Measurements from ENCODE around the gene EPHB2.

The EPHB2 gene

GRCh38 chr1:22761821-22762220, 51.2 kb downstream of the EPHB2 start:
- Histone ChIP-seq H3K9me3 (ENCODE audit: severe bottlenecking) (no peaks in the 10 kb centered on the region), H3K36me3 (no peaks in the 10 kb centered on the region), H3K27ac (no peak overlapping the region), H3K4me3 (ENCODE audit: low read depth, low read length) (no peak overlapping the region), H3K27me3 (ENCODE audit: insufficient read depth, low read depth, severe bottlenecking) (no peaks in the 10 kb centered on the region)
- no peak for DNase-seq
- no peak for TF ChIP-seq CTCF (IDR thresholded peaks at IDR 0.05; ENCODE audit: low read depth, low read length)

GRCh38 chr1:22763487-22764200, 53.0 kb downstream of the EPHB2 start:
- Histone ChIP-seq H3K9me3 (ENCODE audit: severe bottlenecking) (no peaks in the 10 kb centered on the region), H3K4me3 (ENCODE audit: low read depth, low read length) (no peak overlapping the region), H3K27ac (no peak overlapping the region), H3K27me3 (ENCODE audit: insufficient read depth, low read depth, severe bottlenecking) (no peaks in the 10 kb centered on the region), H3K36me3 (no peaks in the 10 kb centered on the region)
- TF ChIP-seq CTCF (IDR thresholded peaks at IDR 0.05; ENCODE audit: low read depth, low read length) = no peak
- DNase-seq = peak; percentile 84

- Histone ChIP-seq H3K4me3 (ENCODE audit: low read depth, low read length) (no peak overlapping the region), H3K27me3 (ENCODE audit: insufficient read depth, low read depth, severe bottlenecking) (no peaks in the 10 kb centered on the region), H3K27ac (no peak overlapping the region), H3K36me3 (no peaks in the 10 kb centered on the region), H3K9me3 (ENCODE audit: severe bottlenecking) (no peaks in the 10 kb centered on the region)
- DNase-seq = no peak
- TF ChIP-seq CTCF (IDR thresholded peaks at IDR 0.05; ENCODE audit: low read depth, low read length) = no peak
These were observed 57.2 kb downstream of the EPHB2 start for GRCh38 chr1:22767852-22768251.

GRCh38 chr1:22769932-22770331, 59.3 kb downstream of the EPHB2 start:
- H3K9me3 ChIP-seq (ENCODE audit: severe bottlenecking) = no peaks in the 10 kb centered on the region
- no peak overlapping the region for H3K4me3 ChIP-seq (ENCODE audit: low read depth, low read length)
- TF ChIP-seq CTCF (IDR thresholded peaks at IDR 0.05; ENCODE audit: low read depth, low read length) = no peak
- H3K36me3 ChIP-seq = no peaks in the 10 kb centered on the region
- H3K27me3 ChIP-seq (ENCODE audit: insufficient read depth, low read depth, severe bottlenecking) = no peaks in the 10 kb centered on the region
- H3K27ac ChIP-seq = no peak overlapping the region
- no peak for DNase-seq

GRCh38 chr1:22772014-22772413, 61.4 kb downstream of the EPHB2 start:
- Histone ChIP-seq H3K27ac (no peak overlapping the region), H3K27me3 (ENCODE audit: insufficient read depth, low read depth, severe bottlenecking) (no peaks in the 10 kb centered on the region), H3K4me3 (ENCODE audit: low read depth, low read length) (no peak overlapping the region), H3K9me3 (ENCODE audit: severe bottlenecking) (no peaks in the 10 kb centered on the region), H3K36me3 (no peaks in the 10 kb centered on the region)
- no peak for TF ChIP-seq CTCF (IDR thresholded peaks at IDR 0.05; ENCODE audit: low read depth, low read length)
- no peak for DNase-seq
